Measurements from ENCODE around the gene DOK6. TPM values are rescaled to one million over a fixed set of nuclear protein-coding genes. Genes with fewer than 3 reads are reported as not detected.

Gene DOK6
- total RNA-seq, 1 donor from 2014 or later = 91.4 TPM

- no peak for DNase-seq
These were observed 353.4 kb downstream of the DOK6 start for GRCh38 chr18:69754108-69754507.

GRCh38 chr18:69755041-69755440 lies 354.4 kb downstream of the DOK6 start:
- no peak for DNase-seq

GRCh38 chr18:69755856-69756496 lies 355.3 kb downstream of the DOK6 start:
- no peak for DNase-seq

GRCh38 chr18:69757733-69758132 lies 357.0 kb downstream of the DOK6 start:
- no peak for DNase-seq

- DNase-seq = no peak
These were observed 357.8 kb downstream of the DOK6 start for GRCh38 chr18:69758458-69758857.

- DNase-seq = no peak
These were observed 358.4 kb downstream of the DOK6 start for GRCh38 chr18:69759046-69759445.

GRCh38 chr18:69763002-69763401 lies 362.3 kb downstream of the DOK6 start:
- no peak for DNase-seq

GRCh38 chr18:69763821-69764220 lies 363.1 kb downstream of the DOK6 start:
- DNase-seq = no peak

GRCh38 chr18:69770238-69770637 lies 369.6 kb downstream of the DOK6 start:
- DNase-seq = no peak

- DNase-seq = no peak
These were observed 374.1 kb downstream of the DOK6 start for GRCh38 chr18:69774831-69775230.

- no peak for DNase-seq
These were observed 376.6 kb downstream of the DOK6 start for GRCh38 chr18:69777248-69777647.

- DNase-seq = no peak
These were observed 378.0 kb downstream of the DOK6 start for GRCh38 chr18:69778680-69779079.

GRCh38 chr18:69780851-69781250 lies 380.2 kb downstream of the DOK6 start:
- DNase-seq = no peak

GRCh38 chr18:69784815-69785214 lies 384.1 kb downstream of the DOK6 start:
- DNase-seq = no peak

GRCh38 chr18:69785466-69785865 lies 384.8 kb downstream of the DOK6 start:
- DNase-seq = no peak

GRCh38 chr18:69786427-69786826 lies 385.7 kb downstream of the DOK6 start:
- no peak for DNase-seq

GRCh38 chr18:69787825-69788547 lies 387.3 kb downstream of the DOK6 start:
- no peak for DNase-seq

GRCh38 chr18:69789794-69790193 lies 389.1 kb downstream of the DOK6 start:
- no peak for DNase-seq

GRCh38 chr18:69790649-69791048 lies 390.0 kb downstream of the DOK6 start:
- DNase-seq = no peak

GRCh38 chr18:69795791-69796190 lies 395.1 kb downstream of the DOK6 start:
- DNase-seq = no peak

GRCh38 chr18:69804776-69805501 lies 404.3 kb downstream of the DOK6 start:
- DNase-seq = no peak

GRCh38 chr18:69808399-69808798 lies 407.7 kb downstream of the DOK6 start:
- DNase-seq = no peak

GRCh38 chr18:69813559-69813958 lies 412.9 kb downstream of the DOK6 start:
- no peak for DNase-seq
